GM23338 (cell line): ENCODE results near the gene IBA57. TPM values are rescaled to one million over a fixed set of nuclear protein-coding genes. Genes with fewer than 3 reads are reported as not detected.

Experiments used
- ATAC-seq: fragments of 200-7000 bp; cut with Tn5 transposase; 3 replicates; pipeline ENCODE4 v1.9.1; 2020
- DNase-seq: peaks from one replicate; pipeline ENCODE4 v3.0.0-alpha.2; 2015; ENCODE audit warnings: low spot score
- H2AFZ ChIP-seq: fragments of 200-600 bp; sonication (generic); 2 replicates; pipeline ENCODE4 v1.8.0; 2016; ENCODE audit warnings: antibody characterized with exemption, mild to moderate bottlenecking, moderate library complexity
- H3F3A ChIP-seq: fragments of 200-600 bp; sonication (generic); replicated peaks from 2 replicates; pipeline ENCODE4 v1.8.0; 2017; ENCODE audit warnings: antibody characterized with exemption, mixed run types, low read depth
- H3K27ac ChIP-seq: fragments of 200-600 bp; sonication (generic); 2 replicates; pipeline ENCODE4 v1.6.1; 2016; ENCODE audit warnings: low read depth
- H3K27me3 ChIP-seq: fragments of 200-600 bp; sonication (generic); 2 replicates; pipeline ENCODE4 v1.8.0; 2016; ENCODE audit warnings: mild to moderate bottlenecking, mixed run types, moderate library complexity; ENCODE audit not compliant: insufficient read depth
- H3K36me3 ChIP-seq: fragments of 200-600 bp; sonication (generic); 2 replicates; pipeline ENCODE4 v1.8.0; 2016; ENCODE audit warnings: mild to moderate bottlenecking; ENCODE audit not compliant: insufficient read depth
- H3K4me1 ChIP-seq: fragments of 200-600 bp; sonication (generic); 2 replicates; pipeline ENCODE4 v1.8.0; 2016; ENCODE audit warnings: mild to moderate bottlenecking, moderate library complexity; ENCODE audit not compliant: insufficient read depth
- H3K4me2 ChIP-seq: fragments of 200-600 bp; sonication (generic); 2 replicates; pipeline ENCODE4 v1.7.1; 2017; ENCODE audit warnings: mixed run types
- H3K4me3 ChIP-seq: fragments of 200-600 bp; sonication (generic); 2 replicates; pipeline ENCODE4 v1.6.1; 2016; ENCODE audit warnings: mixed run types
- H3K79me2 ChIP-seq: fragments of 200-600 bp; sonication (generic); replicated peaks from 2 replicates; pipeline ENCODE4 v1.8.0; 2017; ENCODE audit warnings: mild to moderate bottlenecking; ENCODE audit not compliant: insufficient read depth
- H3K9me2 ChIP-seq: fragments of 200-600 bp; sonication (generic); 2 replicates; pipeline ENCODE4 v1.8.0; 2017; ENCODE audit not compliant: insufficient read depth
- H4K20me1 ChIP-seq: fragments of 200-600 bp; sonication (generic); replicated peaks from 2 replicates; pipeline ENCODE4 v1.8.0; 2017; ENCODE audit warnings: mild to moderate bottlenecking; ENCODE audit not compliant: insufficient read depth
- H3K27ac Mint-ChIP-seq: 2 replicates; pipeline ENCODE4 v1.8.0; 2020; ENCODE audit warnings: inconsistent platforms, mild to moderate bottlenecking, moderate library complexity, mixed read lengths
- H3K27me3 Mint-ChIP-seq: 3 replicates; pipeline ENCODE4 v1.8.0; 2022; ENCODE audit warnings: low read depth, mild to moderate bottlenecking, moderate library complexity, mixed read lengths, inconsistent platforms; ENCODE audit not compliant: insufficient read depth, poor library complexity
- H3K36me3 Mint-ChIP-seq: 3 replicates; pipeline ENCODE4 v1.8.0; 2021; ENCODE audit warnings: low read depth, mild to moderate bottlenecking, inconsistent platforms, moderate library complexity, mixed read lengths
- H3K4me1 Mint-ChIP-seq: 3 replicates; pipeline ENCODE4 v1.8.0; 2020; ENCODE audit warnings: mild to moderate bottlenecking, inconsistent platforms, mixed read lengths
- H3K4me3 Mint-ChIP-seq: 3 replicates; pipeline ENCODE4 v1.8.0; 2021; ENCODE audit warnings: moderate library complexity, mild to moderate bottlenecking, inconsistent platforms, mixed read lengths
- H3K9me3 Mint-ChIP-seq: 3 replicates; pipeline ENCODE4 v1.8.0; 2020; ENCODE audit warnings: moderate library complexity, mild to moderate bottlenecking, inconsistent platforms, mixed read lengths
- CREB1 ChIP-seq: fragments of 250-450 bp; sonication (Bioruptor Pico); IDR thresholded peaks from 2 replicates; pipeline ENCODE4 v1.5.0; 2020; ENCODE audit warnings: low read depth, mild to moderate bottlenecking, moderate library complexity
- CTCF ChIP-seq, 2 experiments: fragments of 200-600 bp in 1 of 2; sonication (generic) in 1 of 2; conservative IDR thresholded peaks; 2 replicates each; pipeline versions ENCODE4 v1.5.1 to v1.6.1; 2016 to 2017; ENCODE audit warnings: antibody characterized with exemption in 2 of 2, low read depth in 2 of 2, mild to moderate bottlenecking in 2 of 2, moderate library complexity in 1 of 2
- EZH2 ChIP-seq: fragments of 200-600 bp; sonication (generic); IDR thresholded peaks from one replicate; pipeline ENCODE4 v1.8.0; 2017; ENCODE audit warnings: antibody characterized with exemption, mild to moderate bottlenecking, low read depth; ENCODE audit not compliant: unreplicated experiment
- NANOG ChIP-seq: IDR thresholded peaks from 2 replicates; pipeline ENCODE4 v1.6.1; 2016; ENCODE audit warnings: antibody characterized with exemption, borderline replicate concordance
- POLR2AphosphoS5 ChIP-seq: IDR thresholded peaks from 2 replicates; pipeline ENCODE4 v1.6.1; 2016; ENCODE audit warnings: antibody characterized with exemption, low read depth
- REST ChIP-seq: IDR thresholded peaks from one replicate; pipeline ENCODE4 v1.6.1; 2018; ENCODE audit warnings: antibody characterized with exemption; ENCODE audit not compliant: unreplicated experiment
- STAT1 ChIP-seq: IDR thresholded peaks from one replicate; pipeline ENCODE4 v1.6.1; 2016; ENCODE audit warnings: antibody characterized with exemption; ENCODE audit not compliant: unreplicated experiment
- ZNF114 ChIP-seq: fragments of 250-450 bp; sonication (Bioruptor Pico); IDR thresholded peaks from 2 replicates; pipeline ENCODE4 v1.5.0; 2020; ENCODE audit warnings: mild to moderate bottlenecking, moderate library complexity
- ZNF331 ChIP-seq: fragments of 250-450 bp; sonication (Bioruptor Pico); IDR thresholded peaks from 2 replicates; pipeline ENCODE4 v1.5.0; 2020; ENCODE audit warnings: low read depth, mild to moderate bottlenecking, moderate library complexity
- ZNF462 ChIP-seq: fragments of 250-450 bp; sonication (Bioruptor Pico); IDR thresholded peaks from 2 replicates; pipeline ENCODE4 v1.5.0; 2020; ENCODE audit warnings: mild to moderate bottlenecking, moderate library complexity
- polyA plus RNA-seq: library from polyadenylated mRNA; unstranded; fragments of >200 nt; fragmentation: Nextera tagmentation; extraction: Ambion mirVana; gene quantifications from 2 replicates; pipeline ENCODE4 v1.2.1, GENCODE V29; 2016
- total RNA-seq: library from RNA; depleted of rRNA; stranded (reverse); fragments of >200 nt; shearing (Covaris generic); gene quantifications from 2 replicates; pipeline ENCODE4 v1.2.3, GENCODE V29; 2014

Gene IBA57
- total and polyA plus RNA-seq, 2 experiments from 2014 or later = 1.1 to 10.3 TPM

- no peak for DNase-seq
- Mint-ChIP-seq H3K4me3 (no peak overlapping the region), H3K27me3 (peaks cover 30% of the 10 kb centered on the region), H3K27ac (no peak overlapping the region), H3K4me1 (no peaks in the 10 kb centered on the region; the same call in 2 of the 3 replicates), H3K36me3 (no peaks in the 10 kb centered on the region), H3K9me3 (no peaks in the 10 kb centered on the region)
- H3K36me3 ChIP-seq = no peaks in the 10 kb centered on the region
- no peaks in the 10 kb centered on the region for H4K20me1 ChIP-seq
- no peaks in the 10 kb centered on the region for H3K4me1 ChIP-seq
- H3K27me3 ChIP-seq = peaks cover 42% of the 10 kb centered on the region
- H3K4me2 ChIP-seq = no peak overlapping the region
- H2AFZ ChIP-seq = no peak overlapping the region
- no peaks in the 10 kb centered on the region for H3K79me2 ChIP-seq
- no peaks in the 10 kb centered on the region for H3F3A ChIP-seq
- no peaks in the 10 kb centered on the region; the same call in 1 of the 2 replicates for H3K9me2 ChIP-seq
- H3K27ac ChIP-seq = no peak overlapping the region
- TF ChIP-seq ZNF114 (CRISPR knock-in tag) (no peak), NANOG (no peak), EZH2 (no peak), REST (no peak), CTCF (conservative IDR thresholded peaks at IDR 0.05; ENCODE audit: low read depth in 2 of 2) (no peak)
- no peak for ATAC-seq
- H3K4me3 ChIP-seq = no peak overlapping the region
Measured at GRCh38 chr1:228131766-228132165, 33.8 kb upstream of the IBA57 start.

GRCh38 chr1:228134591-228134990 lies 31.0 kb upstream of the IBA57 start:
- ATAC-seq (no peak), DNase-seq (no peak)
- no peak overlapping the region for H3K4me3 ChIP-seq
- H2AFZ ChIP-seq = no peak overlapping the region
- no peaks in the 10 kb centered on the region for H4K20me1 ChIP-seq
- H3K27me3 ChIP-seq = peaks cover 47% of the 10 kb centered on the region
- no peak overlapping the region for H3K27ac ChIP-seq
- no peaks in the 10 kb centered on the region for H3K4me1 ChIP-seq
- no peaks in the 10 kb centered on the region for H3K4me1 Mint-ChIP-seq
- H3K9me3 Mint-ChIP-seq = no peaks in the 10 kb centered on the region
- peaks cover 27% of the 10 kb centered on the region for H3K27me3 Mint-ChIP-seq
- H3K36me3 Mint-ChIP-seq = no peaks in the 10 kb centered on the region
- no peaks in the 10 kb centered on the region for H3K36me3 ChIP-seq
- H3K27ac Mint-ChIP-seq = no peak overlapping the region
- H3K4me3 Mint-ChIP-seq = no peak overlapping the region
- no peaks in the 10 kb centered on the region for H3F3A ChIP-seq
- H3K9me2 ChIP-seq = no peaks in the 10 kb centered on the region
- H3K4me2 ChIP-seq = no peak overlapping the region
- H3K79me2 ChIP-seq = no peaks in the 10 kb centered on the region
- no peak for TF ChIP-seq ZNF462 (CRISPR knock-in tag)
- no peak for TF ChIP-seq NANOG
- no peak for TF ChIP-seq POLR2AphosphoS5
- TF ChIP-seq ZNF331 (CRISPR knock-in tag) = no peak
- TF ChIP-seq ZNF114 (CRISPR knock-in tag) = no peak
- TF ChIP-seq STAT1 = no peak
- no peak for TF ChIP-seq CREB1 (CRISPR knock-in tag)
